Transverse colon (tissue), 4 donors: ENCODE results near the gene THSD7A. TPM values are rescaled to one million over a fixed set of nuclear protein-coding genes. Genes with fewer than 3 reads are reported as not detected.

Experiments used
- DNase-seq: peaks from one replicate; pipeline ENCODE4 v3.0.0-alpha.2; 2019
- H3K27ac ChIP-seq, 4 donors: fragments of 200-600 bp; sonication (generic); 2 replicates each; pipeline ENCODE4 v1.5.1; 2016 to 2018; ENCODE audit warnings: inconsistent platforms in 4 of 4
- H3K27me3 ChIP-seq: fragments of 200-600 bp; sonication (generic); 2 replicates; pipeline ENCODE4 v1.5.1; 2017; ENCODE audit warnings: inconsistent platforms
- H3K36me3 ChIP-seq, 4 donors: fragments of 200-600 bp; sonication (generic); 2 replicates each; pipeline ENCODE4 v1.5.1; 2017 to 2019; ENCODE audit warnings: inconsistent platforms in 4 of 4
- H3K4me1 ChIP-seq, 4 donors: fragments of 200-600 bp; sonication (generic); 2 replicates each; pipeline ENCODE4 v1.5.1; 2017 to 2020; ENCODE audit warnings: inconsistent platforms in 4 of 4
- H3K4me3 ChIP-seq, 4 donors: fragments of 200-600 bp; sonication (generic); 1 replicate in 1 of 4; 2 replicates in 3 of 4; pipeline versions ENCODE4 v1.5.1 to v1.6.1; 2017 to 2019; ENCODE audit warnings: inconsistent platforms in 4 of 4
- H3K9me3 ChIP-seq, 2 donors: fragments of 200-600 bp; sonication (generic); 2 replicates each; pipeline ENCODE4 v1.5.1; 2017 to 2019; ENCODE audit warnings: inconsistent platforms in 2 of 2
- CTCF ChIP-seq, 5 experiments: fragments of 200-600 bp in 3 of 5; fragments of 450-650 bp in 2 of 5; sonication (generic) in 3 of 5; IDR thresholded peaks; 1 replicate in 2 of 5; 2 replicates in 3 of 5; pipeline ENCODE4 v1.5.1; 2016 to 2017; ENCODE audit warnings: antibody characterized with exemption in 5 of 5, inconsistent platforms in 3 of 5, mild to moderate bottlenecking in 2 of 5, moderate library complexity in 1 of 5
- EP300 ChIP-seq: sonication (generic); formaldehyde crosslinking; IDR thresholded peaks from one replicate; pipeline ENCODE4 v1.6.1; 2017; ENCODE audit warnings: antibody characterized with exemption, low read depth
- POLR2A ChIP-seq: fragments of 450-650 bp; IDR thresholded peaks from one replicate; pipeline ENCODE4 v1.6.1; 2016; ENCODE audit warnings: antibody characterized with exemption, mild to moderate bottlenecking, moderate library complexity
- POLR2AphosphoS5 ChIP-seq, 3 donors: sonication (generic); formaldehyde crosslinking; IDR thresholded peaks; one replicate each; pipeline ENCODE4 v1.6.1; 2016; ENCODE audit warnings: antibody characterized with exemption in 3 of 3
- WGBS, 2 donors: methylation state at CpG; one replicate each; pipeline ENCODE4 v1.1.5; 2018; ENCODE audit warnings: low coverage in 1 of 2; 5-methylcytosine and 5-hydroxymethylcytosine counted together
- in situ Hi-C, 4 donors: fragments of 200-750 bp; cut with MboI; loops; one replicate each; pipeline versions ENCODE4 v1.15.0 to v1.15.1; 2017; ENCODE audit warnings: low sequenced_read_pairs in 3 of 4, low pct_ligation_motif_present in 1 of 4, low pct_unique_long_range_greater_than_20kb in 1 of 4
- intact Hi-C: fragments of 100-400 bp; cut with DNase I; formaldehyde crosslinking; loops from one replicate; pipeline ENCODE4 v1.15.1; 2023; ENCODE audit warnings: low total_unique reads
- total RNA-seq, 4 donors: library from RNA; depleted of rRNA; stranded (reverse); fragments of >200 nt; gene quantifications; one replicate each; pipeline ENCODE4 v1.1.0, GENCODE V29; 2016

THSD7A gene
- total RNA-seq, 4 donors from 2014 or later = 1.9 to 18.9 (median 2.0) TPM

GRCh38 chr7:11750191-11750590 lies 81.8 kb downstream of the THSD7A start:
- Histone ChIP-seq H3K36me3 (no peaks in the 10 kb centered on the region), H3K4me1 (no peaks in the 10 kb centered on the region), H3K9me3 (no peaks in the 10 kb centered on the region), H3K27me3 (no peaks in the 10 kb centered on the region), H3K4me3 (no peak overlapping the region), H3K27ac (no peak overlapping the region)
- in situ Hi-C loops = no loop called here
- intact Hi-C loops = no loop called here
- 67 to 82% methylated on average over 5 to 6 of the region's 6 CpGs for WGBS, 2 donors
- DNase-seq = no peak
- no peak for TF ChIP-seq EP300
- TF ChIP-seq POLR2A = no peak
- no peak for TF ChIP-seq CTCF (IDR thresholded peaks at IDR 0.05)
- TF ChIP-seq POLR2AphosphoS5 (IDR thresholded peaks at IDR 0.05) = no peak

GRCh38 chr7:11749629-11750028 lies 82.4 kb downstream of the THSD7A start:
- in situ Hi-C loops (no loop called here), intact Hi-C loops (no loop called here)
- no peak overlapping the region for H3K4me3 ChIP-seq
- TF ChIP-seq POLR2AphosphoS5 (IDR thresholded peaks at IDR 0.05) (no peak), EP300 (no peak), POLR2A (no peak), CTCF (IDR thresholded peaks at IDR 0.05) (no peak)
- no peak overlapping the region for H3K27ac ChIP-seq
- H3K4me1 ChIP-seq = no peaks in the 10 kb centered on the region
- 86 to 100% methylated on average over 2 to 4 of the region's 4 CpGs for WGBS, 2 donors
- DNase-seq = no peak
- H3K36me3 ChIP-seq = no peaks in the 10 kb centered on the region
- no peaks in the 10 kb centered on the region for H3K9me3 ChIP-seq
- no peaks in the 10 kb centered on the region for H3K27me3 ChIP-seq

- H3K36me3 ChIP-seq = no peaks in the 10 kb centered on the region
- intact Hi-C loops = no loop called here
- H3K4me3 ChIP-seq = no peak overlapping the region
- in situ Hi-C loops = no loop called here
- WGBS, 2 donors = 76 to 88% methylated on average over 5 to 6 of the region's 6 CpGs
- H3K27me3 ChIP-seq = no peaks in the 10 kb centered on the region
- no peak overlapping the region for H3K27ac ChIP-seq
- no peaks in the 10 kb centered on the region for H3K9me3 ChIP-seq
- DNase-seq = no peak
- H3K4me1 ChIP-seq = no peaks in the 10 kb centered on the region
- no peak for TF ChIP-seq POLR2A
- TF ChIP-seq POLR2AphosphoS5 (IDR thresholded peaks at IDR 0.05) = no peak
- TF ChIP-seq EP300 = no peak
- no peak for TF ChIP-seq CTCF (IDR thresholded peaks at IDR 0.05)
Measured at GRCh38 chr7:11748884-11749283, 83.1 kb downstream of the THSD7A start.

GRCh38 chr7:11747715-11748485 lies 84.1 kb downstream of the THSD7A start:
- Histone ChIP-seq H3K4me1 (no peaks in the 10 kb centered on the region), H3K27ac (no peak overlapping the region), H3K27me3 (no peaks in the 10 kb centered on the region), H3K9me3 (no peaks in the 10 kb centered on the region), H3K36me3 (no peaks in the 10 kb centered on the region), H3K4me3 (no peak overlapping the region)
- 78 to 82% methylated on average over 4 of the region's 4 CpGs for WGBS, 2 donors
- in situ Hi-C loops (no loop called here), intact Hi-C loops (no loop called here)
- no peak for DNase-seq
- no peak for TF ChIP-seq POLR2AphosphoS5 (IDR thresholded peaks at IDR 0.05)
- TF ChIP-seq POLR2A = no peak
- no peak for TF ChIP-seq EP300
